CD4-positive, alpha-beta T cell (primary cell): ENCODE results near the gene RNF14. TPM values are rescaled to one million over a fixed set of nuclear protein-coding genes. Genes with fewer than 3 reads are reported as not detected.
"Not testable (repeated sequence)": the region's sequence is repeated elsewhere in the genome, so short reads cannot be mapped to it uniquely, and the experiment has no call there.

Experiments used
- ATAC-seq: fragments of 200-7000 bp; cut with Tn5 transposase; one replicate; pipeline ENCODE4 v1.10.0; 2022; ENCODE audit warnings: mild to moderate bottlenecking; ENCODE audit not compliant: poor library complexity
- CTCF ChIA-PET: fragments of 350-600 bp; sonication (Branson Sonifier 250); formaldehyde crosslinking; loops from one replicate; lab custom pipeline; 2021; ENCODE audit warnings: antibody characterized with exemption, inconsistent platforms; lab: Charles Lee
- POLR2A ChIA-PET: fragments of 350-600 bp; sonication (Branson Sonifier 250); formaldehyde crosslinking; loops from one replicate; lab custom pipeline; 2021; ENCODE audit warnings: antibody characterized with exemption, inconsistent platforms; lab: Charles Lee
- DNase-seq, 14 experiments: peaks; one replicate each; pipeline ENCODE4 v3.0.0-alpha.2; 2013 to 2020; ENCODE audit warnings: mixed read lengths in 2 of 14
- H3K27ac ChIP-seq, 2 donors: one replicate each; pipeline versions ENCODE4 v1.5.1 to v1.7.0; 2013; ENCODE audit warnings: low read length in 2 of 2, low read depth in 1 of 2, mild to moderate bottlenecking in 1 of 2
- H3K27me3 ChIP-seq, 2 experiments: 1 replicate in 1 of 2; 2 replicates in 1 of 2; pipeline versions ENCODE4 v1.6.1 to v1.7.0; 2013; ENCODE audit warnings: low read length in 2 of 2, control low read depth in 1 of 2, mild to moderate bottlenecking in 1 of 2, moderate library complexity in 1 of 2; ENCODE audit not compliant: insufficient read depth in 2 of 2, control insufficient read depth in 1 of 2
- H3K36me3 ChIP-seq: one replicate; pipeline ENCODE4 v1.6.1; 2013; ENCODE audit warnings: low read length, control low read depth; ENCODE audit not compliant: insufficient read depth
- H3K4me1 ChIP-seq: one replicate; pipeline ENCODE4 v1.6.1; 2013; ENCODE audit warnings: low read length, control low read depth; ENCODE audit not compliant: insufficient read depth
- H3K4me3 ChIP-seq: one replicate; pipeline ENCODE4 v1.5.1; 2013; ENCODE audit warnings: mild to moderate bottlenecking, low read length, moderate library complexity
- H3K9me3 ChIP-seq, 2 experiments: 1 replicate in 1 of 2; 2 replicates in 1 of 2; pipeline versions ENCODE4 v1.6.1 to v1.7.0; 2013; ENCODE audit warnings: low read length in 2 of 2, mild to moderate bottlenecking in 2 of 2, control low read depth in 1 of 2, moderate library complexity in 1 of 2; ENCODE audit not compliant: control insufficient read depth in 1 of 2, insufficient read depth in 1 of 2
- H3K27ac Mint-ChIP-seq: one replicate; pipeline ENCODE4 v1.8.0; 2020; ENCODE audit warnings: mixed read lengths
- H3K27me3 Mint-ChIP-seq: one replicate; pipeline ENCODE4 v1.8.0; 2021; ENCODE audit warnings: mixed read lengths
- H3K36me3 Mint-ChIP-seq: one replicate; pipeline ENCODE4 v1.8.0; 2021; ENCODE audit warnings: low read depth, mixed read lengths
- H3K4me1 Mint-ChIP-seq: one replicate; pipeline ENCODE4 v1.8.0; 2021; ENCODE audit warnings: low read depth, mixed read lengths
- H3K4me3 Mint-ChIP-seq: one replicate; pipeline ENCODE4 v1.8.0; 2020; ENCODE audit warnings: mild to moderate bottlenecking, mixed read lengths
- H3K9me3 Mint-ChIP-seq: one replicate; pipeline ENCODE4 v1.8.0; 2020; ENCODE audit warnings: mixed read lengths
- CTCF ChIP-seq: fragments of 200-600 bp; IDR thresholded peaks from one replicate; pipeline ENCODE4 v1.8.0; 2022; ENCODE audit warnings: antibody characterized with exemption, mild to moderate bottlenecking
- intact Hi-C, 2 experiments: fragments of 100-400 bp; cut with DNase I in 1 of 2; cut with micrococcal nuclease in 1 of 2; formaldehyde crosslinking; loops; one replicate each; pipeline versions ENCODE4 v1.15.1 to v1.9.0; 2023 to 2025; cut with DNase I, micrococcal nuclease
- total RNA-seq, 174 experiments: library from RNA in 2 of 174; stranded (reverse) in 2 of 174; gene quantifications; one replicate each; pipeline ENCODE4 v1.2.3 and lab custom pipeline; 2021 to 2026

RNF14 gene
- total RNA-seq, 2 experiments from 2014 or later = 8.9 to 10.7 TPM

GRCh38 chr5:142036918-142037317 is 68.0 kb downstream of the RNF14 start:
- Histone ChIP-seq H3K36me3 (no peaks in the 10 kb centered on the region), H3K27ac (no peak overlapping the region), H3K4me3 (no peak overlapping the region), H3K27me3 (no peaks in the 10 kb centered on the region), H3K9me3 (no peaks in the 10 kb centered on the region), H3K4me1 (peaks cover 18% of the 10 kb centered on the region)
- CTCF ChIA-PET = no interaction called here
- no peaks in the 10 kb centered on the region for H3K9me3 Mint-ChIP-seq
- TF ChIP-seq CTCF = no peak
- DNase-seq (no peak), ATAC-seq (no peak)
- no peaks in the 10 kb centered on the region for H3K36me3 Mint-ChIP-seq
- H3K4me1 Mint-ChIP-seq = peaks cover 21% of the 10 kb centered on the region
- intact Hi-C loops = no loop called here
- POLR2A ChIA-PET = interaction anchor here (0.9 kb wide), 1 partner anchor 12 kb away, joined by 3 read pairs; no protein-coding TSS in a partner anchor
- no peak overlapping the region for H3K27ac Mint-ChIP-seq
- no peak overlapping the region for H3K4me3 Mint-ChIP-seq
- no peaks in the 10 kb centered on the region for H3K27me3 Mint-ChIP-seq

- DNase-seq, H3K27ac Mint-ChIP-seq, H3K27me3 Mint-ChIP-seq, H3K36me3 ChIP-seq, H3K36me3 Mint-ChIP-seq, CTCF ChIA-PET, H3K4me3 ChIP-seq, H3K27me3 ChIP-seq, H3K27ac ChIP-seq, H3K9me3 Mint-ChIP-seq, H3K4me3 Mint-ChIP-seq, H3K9me3 ChIP-seq, ATAC-seq, intact Hi-C loops: not testable (repeated sequence)
- POLR2A ChIA-PET = interaction anchor here (0.6 kb wide), 1 partner anchor 32 kb away, joined by 3 read pairs; no protein-coding TSS in a partner anchor
- peaks cover 18% of the 10 kb centered on the region for H3K4me1 ChIP-seq
- H3K4me1 Mint-ChIP-seq = peaks cover 21% of the 10 kb centered on the region
Observed at GRCh38 chr5:142037599-142037998, 68.7 kb downstream of the RNF14 start.

- ChIA-PET POLR2A (no interaction called here), CTCF (no interaction called here)
- H3K4me3 Mint-ChIP-seq = no peak overlapping the region
Observed at GRCh38 chr5:142038735-142039134, 69.8 kb downstream of the RNF14 start.

More at GRCh38 chr5:142038735-142039134, 69.8 kb downstream of the RNF14 start:
- intact Hi-C loops = no loop called here
- H3K4me3 ChIP-seq = no peak overlapping the region
- Mint-ChIP-seq H3K4me1 (peaks cover 16% of the 10 kb centered on the region), H3K27me3 (no peaks in the 10 kb centered on the region), H3K36me3 (no peaks in the 10 kb centered on the region), H3K9me3 (no peaks in the 10 kb centered on the region), H3K27ac (no peak overlapping the region)
- no peaks in the 10 kb centered on the region for H3K9me3 ChIP-seq
- H3K27me3 ChIP-seq = no peaks in the 10 kb centered on the region
- DNase-seq (no peak), ATAC-seq (no peak)
- H3K4me1 ChIP-seq = peaks cover 15% of the 10 kb centered on the region
- H3K27ac ChIP-seq = no peak overlapping the region
- TF ChIP-seq CTCF = no peak
- no peaks in the 10 kb centered on the region for H3K36me3 ChIP-seq

Other genes starting within 250 kb of the RNF14 start
- gene PCDH1, start 90.7 kb upstream of the RNF14 start, total RNA-seq = under 1 TPM in 1 of 2 experiments, not detected in 1; 0.17 TPM
- gene DELE1, start 45.2 kb upstream of the RNF14 start, total RNA-seq = 10 to 100 TPM; 60.0 to 61.1 TPM
- gene PCDH12, start 10.9 kb upstream of the RNF14 start, total RNA-seq = not detected
- 1 to 10 TPM; 5.8 to 6.6 TPM for gene GNPDA1, start 43.9 kb downstream of the RNF14 start, total RNA-seq
- 100 to 1,000 TPM; 185 to 192 TPM for gene NDFIP1, start 139.7 kb downstream of the RNF14 start, total RNA-seq